Ishikawa (cell line): Measurements from ENCODE around the gene EPHA8.
A peak's percentile ranks its signal among the peaks of the same experiment; 100 is the strongest.

ENCODE experiments used
- CEBPB ChIP-seq: IDR thresholded peaks from 2 replicates; pipeline ENCODE4 v1.6.1; 2012
- CREB1 ChIP-seq: IDR thresholded peaks from 2 replicates; pipeline ENCODE4 v1.6.1; 2012; ENCODE audit warnings: low read depth
- EGR1 ChIP-seq: IDR thresholded peaks from 2 replicates; pipeline ENCODE4 v1.6.1; 2012
- EP300 ChIP-seq: IDR thresholded peaks from 2 replicates; pipeline ENCODE4 v1.6.1; 2012; ENCODE audit warnings: borderline replicate concordance
- FOXM1 ChIP-seq: IDR thresholded peaks from 2 replicates; pipeline ENCODE4 v1.6.1; 2012; ENCODE audit warnings: low read depth, borderline replicate concordance
- NFIC ChIP-seq: IDR thresholded peaks from 2 replicates; pipeline ENCODE4 v1.6.1; 2012
- RAD21 ChIP-seq: IDR thresholded peaks from 2 replicates; pipeline ENCODE4 v1.6.1; 2012; ENCODE audit warnings: low read depth
- TAF1 ChIP-seq: IDR thresholded peaks from 2 replicates; pipeline ENCODE4 v1.6.1; 2012; ENCODE audit warnings: low read depth, mild to moderate bottlenecking
- TCF12 ChIP-seq: IDR thresholded peaks from 2 replicates; pipeline ENCODE4 v1.6.1; 2012; ENCODE audit warnings: low read depth
- TEAD4 ChIP-seq: IDR thresholded peaks from 2 replicates; pipeline ENCODE4 v1.6.1; 2012
- YY1 ChIP-seq: IDR thresholded peaks from 2 replicates; pipeline ENCODE4 v1.6.1; 2012; ENCODE audit warnings: low read depth
- ZBTB7A ChIP-seq: IDR thresholded peaks from 2 replicates; pipeline ENCODE4 v1.6.1; 2012; ENCODE audit warnings: low read depth
- TF ChIP-seq, protein P1 (sequence below): IDR thresholded peaks from 2 replicates; pipeline ENCODE4 v1.6.1; 2012
- TF ChIP-seq, protein P2 (sequence below): IDR thresholded peaks from 2 replicates; pipeline ENCODE4 v1.6.1; 2012
- TF ChIP-seq, protein P3 (sequence below): IDR thresholded peaks from 2 replicates; pipeline ENCODE4 v1.6.1; 2012; ENCODE audit warnings: low read depth, mild to moderate bottlenecking

The EPHA8 gene

DNA sequence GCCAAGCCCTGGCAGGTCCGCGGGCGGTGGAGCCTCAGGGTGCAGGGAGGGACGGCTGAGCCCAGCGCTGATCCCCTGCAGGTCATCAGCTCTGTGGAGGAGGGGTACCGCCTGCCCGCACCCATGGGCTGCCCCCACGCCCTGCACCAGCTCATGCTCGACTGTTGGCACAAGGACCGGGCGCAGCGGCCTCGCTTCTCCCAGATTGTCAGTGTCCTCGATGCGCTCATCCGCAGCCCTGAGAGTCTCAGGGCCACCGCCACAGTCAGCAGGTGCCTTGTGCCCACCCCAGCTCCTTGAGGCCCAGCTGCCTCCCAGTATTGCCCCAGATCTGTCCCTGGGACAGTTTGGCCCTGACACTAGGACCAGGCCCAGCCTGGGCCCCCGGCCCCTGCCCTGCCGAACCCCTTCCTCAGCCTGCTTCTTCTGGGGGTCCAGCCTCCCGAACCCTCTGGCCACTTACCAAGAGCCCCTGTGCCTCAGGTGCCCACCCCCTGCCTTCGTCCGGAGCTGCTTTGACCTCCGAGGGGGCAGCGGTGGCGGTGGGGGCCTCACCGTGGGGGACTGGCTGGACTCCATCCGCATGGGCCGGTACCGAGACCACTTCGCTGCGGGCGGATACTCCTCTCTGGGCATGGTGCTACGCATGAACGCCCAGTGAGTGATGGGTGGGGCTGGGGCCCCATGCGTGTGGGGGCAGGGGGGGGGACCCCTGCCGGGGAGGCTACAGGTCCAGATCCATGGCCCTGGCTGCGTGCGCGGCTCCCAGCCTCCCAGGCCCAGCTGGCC is 37.7 kb downstream of the EPHA8 start:
- TF ChIP-seq TAF1 = no peak
- no peak for TF ChIP-seq CREB1
- TF ChIP-seq, protein P1, sequence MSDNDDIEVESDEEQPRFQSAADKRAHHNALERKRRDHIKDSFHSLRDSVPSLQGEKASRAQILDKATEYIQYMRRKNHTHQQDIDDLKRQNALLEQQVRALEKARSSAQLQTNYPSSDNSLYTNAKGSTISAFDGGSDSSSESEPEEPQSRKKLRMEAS = no peak
- TF ChIP-seq EP300 = no peak
- no peak for TF ChIP-seq YY1
- TF ChIP-seq TCF12 = no peak
- no peak for TF ChIP-seq EGR1
- TF ChIP-seq ZBTB7A = no peak
- TF ChIP-seq RAD21 = no peak
- TF ChIP-seq NFIC = no peak
- TF ChIP-seq, protein P2, sequence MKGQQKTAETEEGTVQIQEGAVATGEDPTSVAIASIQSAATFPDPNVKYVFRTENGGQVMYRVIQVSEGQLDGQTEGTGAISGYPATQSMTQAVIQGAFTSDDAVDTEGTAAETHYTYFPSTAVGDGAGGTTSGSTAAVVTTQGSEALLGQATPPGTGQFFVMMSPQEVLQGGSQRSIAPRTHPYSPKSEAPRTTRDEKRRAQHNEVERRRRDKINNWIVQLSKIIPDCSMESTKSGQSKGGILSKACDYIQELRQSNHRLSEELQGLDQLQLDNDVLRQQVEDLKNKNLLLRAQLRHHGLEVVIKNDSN = no peak
- TF ChIP-seq FOXM1 = no peak
- TF ChIP-seq, protein P3, sequence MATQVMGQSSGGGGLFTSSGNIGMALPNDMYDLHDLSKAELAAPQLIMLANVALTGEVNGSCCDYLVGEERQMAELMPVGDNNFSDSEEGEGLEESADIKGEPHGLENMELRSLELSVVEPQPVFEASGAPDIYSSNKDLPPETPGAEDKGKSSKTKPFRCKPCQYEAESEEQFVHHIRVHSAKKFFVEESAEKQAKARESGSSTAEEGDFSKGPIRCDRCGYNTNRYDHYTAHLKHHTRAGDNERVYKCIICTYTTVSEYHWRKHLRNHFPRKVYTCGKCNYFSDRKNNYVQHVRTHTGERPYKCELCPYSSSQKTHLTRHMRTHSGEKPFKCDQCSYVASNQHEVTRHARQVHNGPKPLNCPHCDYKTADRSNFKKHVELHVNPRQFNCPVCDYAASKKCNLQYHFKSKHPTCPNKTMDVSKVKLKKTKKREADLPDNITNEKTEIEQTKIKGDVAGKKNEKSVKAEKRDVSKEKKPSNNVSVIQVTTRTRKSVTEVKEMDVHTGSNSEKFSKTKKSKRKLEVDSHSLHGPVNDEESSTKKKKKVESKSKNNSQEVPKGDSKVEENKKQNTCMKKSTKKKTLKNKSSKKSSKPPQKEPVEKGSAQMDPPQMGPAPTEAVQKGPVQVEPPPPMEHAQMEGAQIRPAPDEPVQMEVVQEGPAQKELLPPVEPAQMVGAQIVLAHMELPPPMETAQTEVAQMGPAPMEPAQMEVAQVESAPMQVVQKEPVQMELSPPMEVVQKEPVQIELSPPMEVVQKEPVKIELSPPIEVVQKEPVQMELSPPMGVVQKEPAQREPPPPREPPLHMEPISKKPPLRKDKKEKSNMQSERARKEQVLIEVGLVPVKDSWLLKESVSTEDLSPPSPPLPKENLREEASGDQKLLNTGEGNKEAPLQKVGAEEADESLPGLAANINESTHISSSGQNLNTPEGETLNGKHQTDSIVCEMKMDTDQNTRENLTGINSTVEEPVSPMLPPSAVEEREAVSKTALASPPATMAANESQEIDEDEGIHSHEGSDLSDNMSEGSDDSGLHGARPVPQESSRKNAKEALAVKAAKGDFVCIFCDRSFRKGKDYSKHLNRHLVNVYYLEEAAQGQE = no peak
- TF ChIP-seq TEAD4 = no peak
- no peak for TF ChIP-seq CEBPB

DNA sequence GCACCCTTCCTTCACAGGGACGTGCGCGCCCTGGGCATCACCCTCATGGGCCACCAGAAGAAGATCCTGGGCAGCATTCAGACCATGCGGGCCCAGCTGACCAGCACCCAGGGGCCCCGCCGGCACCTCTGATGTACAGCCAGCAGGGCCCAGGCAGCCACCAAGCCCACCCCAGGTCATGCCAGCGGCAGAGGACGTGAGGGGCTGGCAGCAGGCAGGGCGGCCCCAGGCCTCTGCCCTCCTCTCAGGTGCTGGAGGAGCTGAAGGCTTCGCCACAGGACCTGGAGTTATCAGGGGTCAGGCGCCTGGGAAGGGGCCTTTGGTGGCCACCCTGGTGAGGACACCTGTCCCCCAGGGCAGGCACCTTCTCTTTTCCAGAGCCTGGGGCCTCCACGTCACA is 38.3 kb downstream of the EPHA8 start:
- no peak for TF ChIP-seq RAD21
- no peak for TF ChIP-seq NFIC
- TF ChIP-seq FOXM1 = no peak
- no peak for TF ChIP-seq CREB1
- TF ChIP-seq EP300 = no peak

DNA sequence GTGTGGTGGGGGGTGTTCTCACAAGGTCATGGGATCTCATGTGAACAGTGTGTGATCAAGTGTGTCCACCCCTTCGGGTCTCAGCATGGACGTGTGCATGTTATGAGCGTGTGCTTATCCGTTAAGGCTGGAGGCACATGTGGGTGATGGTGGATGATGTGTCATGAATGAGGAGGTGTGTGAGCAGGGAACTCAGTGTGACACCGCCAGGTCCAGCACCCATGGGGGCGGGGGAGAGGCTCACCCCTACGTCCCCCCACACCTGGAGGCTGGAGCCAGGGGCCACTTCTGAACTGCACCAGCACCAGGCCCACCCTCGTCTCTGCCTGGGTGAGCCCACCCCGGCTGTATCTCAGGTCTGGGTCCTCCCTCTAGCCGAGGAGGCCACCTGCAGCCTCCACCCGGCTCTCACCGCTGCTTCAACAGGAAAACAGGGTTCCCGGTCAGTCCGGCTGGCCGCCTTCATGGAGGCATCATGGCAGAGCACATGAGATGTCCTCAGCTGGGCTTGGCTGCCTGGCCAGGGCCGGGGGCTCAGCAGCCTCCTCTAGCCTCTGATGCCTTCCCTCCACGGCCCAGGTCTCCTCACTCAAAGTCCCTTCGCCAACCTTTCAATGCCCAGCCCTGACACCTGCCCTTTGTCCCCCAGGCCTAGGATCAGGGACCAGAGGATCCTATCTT is 38.9 kb downstream of the EPHA8 start:
- TF ChIP-seq, protein P1 = no peak
- TF ChIP-seq ZBTB7A (no peak), TAF1 (no peak), CEBPB (no peak), CREB1 (no peak), EP300 (no peak), RAD21 (no peak), FOXM1 (no peak), EGR1 (no peak), YY1 (no peak), NFIC (no peak)
- TF ChIP-seq, protein P2 = no peak
- TF ChIP-seq, protein P3 = no peak

DNA sequence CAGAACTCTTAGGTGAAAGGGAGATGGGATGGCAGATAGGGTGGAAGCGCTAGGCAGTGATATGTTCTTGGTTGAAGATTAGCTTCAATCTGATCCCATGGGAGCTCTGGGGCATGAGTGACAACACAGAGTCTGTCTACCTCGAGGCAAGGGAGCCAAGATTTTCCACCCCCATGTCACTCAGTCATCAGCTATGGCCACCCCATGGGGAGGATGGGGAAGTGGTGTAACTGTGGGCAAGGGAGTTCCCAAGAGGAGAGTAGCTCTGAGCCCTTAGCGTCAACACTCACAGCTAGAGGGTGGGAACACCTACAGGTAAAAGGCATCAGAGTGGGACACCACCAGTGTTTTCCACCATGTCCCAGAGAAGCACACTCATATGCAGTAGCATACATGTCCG is 42.9 kb downstream of the EPHA8 start:
- no peak for TF ChIP-seq CREB1

DNA sequence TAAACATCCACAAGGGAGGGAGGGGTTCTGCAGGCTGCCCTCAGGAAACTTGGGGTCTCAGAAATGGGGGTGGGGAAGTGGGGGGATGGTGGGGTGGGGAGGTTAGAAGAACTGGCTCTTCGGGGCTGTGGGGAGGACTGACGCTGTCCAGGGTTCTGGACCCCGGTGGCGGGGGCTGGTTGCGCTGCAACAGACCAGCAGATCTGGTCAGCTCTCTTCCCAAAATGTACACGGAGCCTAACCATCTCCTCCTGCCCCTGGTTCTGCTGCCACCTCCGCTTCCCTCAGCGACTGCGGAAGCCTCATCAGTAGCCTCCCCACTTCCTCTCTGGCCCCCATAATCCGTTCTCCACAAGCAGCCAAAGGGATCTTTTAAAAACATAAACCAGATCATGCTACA is 43.9 kb downstream of the EPHA8 start:
- TF ChIP-seq, protein P2 = no peak
- TF ChIP-seq, protein P3 = peak; percentile 86
- no peak for TF ChIP-seq NFIC
